HepG2 (cell line): ENCODE results near the gene GPR17. TPM values are rescaled to one million over a fixed set of nuclear protein-coding genes. Genes with fewer than 3 reads are reported as not detected.
A peak's percentile ranks its signal among the peaks of the same experiment; 100 is the strongest.

Experiments
- BCL3 ChIP-seq: sonication (generic); formaldehyde crosslinking; IDR thresholded peaks from 2 replicates; pipeline ENCODE4 v1.5.1; 2020; ENCODE audit warnings: mild to moderate bottlenecking, missing genetic modification reagents, moderate library complexity
- BRCA1 ChIP-seq: sonication (generic); formaldehyde crosslinking; IDR thresholded peaks from 2 replicates; pipeline ENCODE4 v1.4.0; 2020; ENCODE audit warnings: missing genetic modification reagents
- CHD2 ChIP-seq: IDR thresholded peaks from 2 replicates; pipeline ENCODE4 v1.6.1; 2011; ENCODE audit warnings: low read depth, low read length, improper control_type of control experiment
- ETV6 ChIP-seq: sonication (generic); formaldehyde crosslinking; conservative IDR thresholded peaks from 2 replicates; pipeline ENCODE4 v1.4.0; 2020; ENCODE audit warnings: missing genetic modification reagents
- GPN1 ChIP-seq: sonication (generic); formaldehyde crosslinking; IDR thresholded peaks from 2 replicates; pipeline ENCODE4 v1.5.1; 2020; ENCODE audit warnings: missing genetic modification reagents, borderline replicate concordance
- KLF11 ChIP-seq: IDR thresholded peaks from 2 replicates; pipeline ENCODE4 v1.6.1; 2016; ENCODE audit warnings: missing compliant biosample characterization
- MED1 ChIP-seq: sonication (generic); formaldehyde crosslinking; IDR thresholded peaks from 2 replicates; pipeline ENCODE4 v1.4.0; 2020; ENCODE audit warnings: missing genetic modification reagents
- MED13 ChIP-seq: sonication (generic); formaldehyde crosslinking; IDR thresholded peaks from 2 replicates; pipeline ENCODE4 v1.5.0; 2020; ENCODE audit warnings: missing genetic modification reagents
- MXD1 ChIP-seq: sonication (generic); formaldehyde crosslinking; IDR thresholded peaks from 2 replicates; pipeline ENCODE4 v1.4.0; 2020; ENCODE audit warnings: mild to moderate bottlenecking, missing genetic modification reagents
- NFIB ChIP-seq: sonication (generic); formaldehyde crosslinking; IDR thresholded peaks from 2 replicates; pipeline ENCODE4 v1.9.0; 2021; ENCODE audit warnings: missing genetic modification reagents, mild to moderate bottlenecking, borderline replicate concordance
- PAF1 ChIP-seq: IDR thresholded peaks from 2 replicates; pipeline ENCODE4 v1.6.1; 2016; ENCODE audit warnings: missing genetic modification reagents, missing compliant biosample characterization
- RFX5 ChIP-seq: IDR thresholded peaks from 2 replicates; pipeline ENCODE4 v1.6.1; 2011; ENCODE audit warnings: low read depth, low read length, improper control_type of control experiment
- TFDP2 ChIP-seq: sonication (generic); formaldehyde crosslinking; IDR thresholded peaks from 2 replicates; pipeline ENCODE4 v1.4.0; 2020; ENCODE audit warnings: missing genetic modification reagents
- ZBTB38 ChIP-seq: sonication (generic); formaldehyde crosslinking; IDR thresholded peaks from 2 replicates; pipeline ENCODE4 v1.5.1; 2020; ENCODE audit warnings: mild to moderate bottlenecking, missing genetic modification reagents
- ZNF142 ChIP-seq: sonication (generic); formaldehyde crosslinking; IDR thresholded peaks from 2 replicates; pipeline ENCODE4 v1.4.0; 2020; ENCODE audit warnings: missing genetic modification reagents
- ZNF296 ChIP-seq: sonication (generic); formaldehyde crosslinking; conservative IDR thresholded peaks from 2 replicates; pipeline ENCODE4 v1.5.0; 2020; ENCODE audit warnings: mild to moderate bottlenecking, missing genetic modification reagents
- ZNF331 ChIP-seq: sonication (generic); formaldehyde crosslinking; IDR thresholded peaks from 2 replicates; pipeline ENCODE4 v1.4.0; 2020; ENCODE audit warnings: missing genetic modification reagents
- ZNF530 ChIP-seq: sonication (generic); formaldehyde crosslinking; IDR thresholded peaks from 2 replicates; pipeline ENCODE4 v1.5.0; 2020; ENCODE audit warnings: low read depth, mild to moderate bottlenecking, missing genetic modification reagents
- ZNF543 ChIP-seq: sonication (generic); formaldehyde crosslinking; IDR thresholded peaks from 2 replicates; pipeline ENCODE4 v1.4.0; 2020; ENCODE audit warnings: mild to moderate bottlenecking, missing genetic modification reagents
- ZNF547 ChIP-seq: sonication (generic); formaldehyde crosslinking; IDR thresholded peaks from 2 replicates; pipeline ENCODE4 v1.5.1; 2020; ENCODE audit warnings: mild to moderate bottlenecking, missing genetic modification reagents
- ZNF614 ChIP-seq: IDR thresholded peaks from 2 replicates; pipeline ENCODE4 v1.6.1; 2018; ENCODE audit warnings: missing biosample characterization, missing genetic modification reagents, inconsistent platforms, borderline replicate concordance
- ZNF703 ChIP-seq: sonication (generic); formaldehyde crosslinking; IDR thresholded peaks from 2 replicates; pipeline ENCODE4 v1.5.1; 2020; ENCODE audit warnings: missing genetic modification reagents, mild to moderate bottlenecking, moderate library complexity, borderline replicate concordance
- ZNF781 ChIP-seq: sonication (generic); formaldehyde crosslinking; IDR thresholded peaks from 2 replicates; pipeline ENCODE4 v1.5.1; 2020; ENCODE audit warnings: borderline replicate concordance, mild to moderate bottlenecking, missing genetic modification reagents; ENCODE audit errors: not compliant biosample characterization
- polyA plus RNA-seq, 8 experiments: library from polyadenylated mRNA; depleted of rRNA in 3 of 8; stranded (reverse) in 7 of 8; unstranded in 1 of 8; fragments of >200 nt; fragmentation: Illumina TruSeq in 4 of 8; extraction: Trizol in 4 of 8; gene quantifications; 2 replicates each; pipeline versions ENCODE4 v1.2.1 to v1.2.3, GENCODE V29; 2011 to 2016; ENCODE audit warnings: low read depth in 4 of 8, missing spikeins in 1 of 8, mixed read lengths in 1 of 8; ENCODE audit not compliant: insufficient read depth in 1 of 8
- total RNA-seq, 5 experiments: library from RNA; depleted of rRNA; stranded (reverse); fragments of >200 nt; fragmentation: Illumina TruSeq; extraction: Trizol; gene quantifications; 2 replicates each; pipeline ENCODE4 v1.2.3, GENCODE V29; 2016; ENCODE audit warnings: low read depth in 1 of 5

Gene GPR17
- total and polyA plus RNA-seq, 2 of the 13 experiments (the other 11 are each of a cell fraction or from before 2014, with no cell fraction given): not detected

GRCh38 chr2:127701193-127701650 lies 55.3 kb downstream of the GPR17 start, which contains the start of gene SFT2D3 (continued):
- TF ChIP-seq ZNF142 (CRISPR knock-in tag): 0 out of 2 replicates have a peak, but pooled peaks have one; percentile 26
- peak; percentile 37; the same call in 1 of the 2 replicates for TF ChIP-seq ZNF614
- no peak for TF ChIP-seq ZNF296 (CRISPR knock-in tag)
- no peak for TF ChIP-seq ZNF530 (CRISPR knock-in tag)
- TF ChIP-seq ETV6 (CRISPR knock-in tag): peak; percentile 49
- no peak for TF ChIP-seq NFIB (CRISPR knock-in tag)
- TF ChIP-seq ZNF543: peak; percentile 84
- peak; percentile 67; the same call in 1 of the 2 replicates for TF ChIP-seq ZNF703 (CRISPR knock-in tag)
- TF ChIP-seq RFX5: no peak
- no peak; the same call in 1 of the 2 replicates for TF ChIP-seq BCL3 (CRISPR knock-in tag)
- peak; percentile 77 for TF ChIP-seq GPN1
- TF ChIP-seq BRCA1 (CRISPR knock-in tag): no peak
- no peak; the same call in none of the 2 replicates for TF ChIP-seq ZNF547 (CRISPR knock-in tag)
- peak; percentile 80; the same call in 1 of the 2 replicates for TF ChIP-seq ZNF331 (CRISPR knock-in tag)
- TF ChIP-seq TFDP2: no peak; the same call in none of the 2 replicates
- peak; percentile 25; the same call in 1 of the 2 replicates for TF ChIP-seq MXD1 (CRISPR knock-in tag)
- no peak for TF ChIP-seq PAF1
- peak; percentile 82 for TF ChIP-seq ZBTB38 (CRISPR knock-in tag)
- peak; percentile 70 for TF ChIP-seq MED1 (CRISPR knock-in tag)
- TF ChIP-seq MED13 (CRISPR knock-in tag): no peak; the same call in 1 of the 2 replicates
- TF ChIP-seq KLF11 (CRISPR knock-in tag): peak; percentile 77; the same call in 1 of the 2 replicates
- no peak for TF ChIP-seq ZNF781 (CRISPR knock-in tag)
- TF ChIP-seq CHD2: peak; percentile 68
